HG03439 (cell line): ENCODE results near the gene TBPL1.

Experiments used
- ATAC-seq: cut with Tn5 transposase; IDR thresholded peaks from one replicate; pipeline ENCODE4 v1.9.1; 2021; ENCODE audit warnings: mild to moderate bottlenecking, moderate library complexity; ENCODE audit not compliant: unreplicated experiment

TBPL1 gene

DNA sequence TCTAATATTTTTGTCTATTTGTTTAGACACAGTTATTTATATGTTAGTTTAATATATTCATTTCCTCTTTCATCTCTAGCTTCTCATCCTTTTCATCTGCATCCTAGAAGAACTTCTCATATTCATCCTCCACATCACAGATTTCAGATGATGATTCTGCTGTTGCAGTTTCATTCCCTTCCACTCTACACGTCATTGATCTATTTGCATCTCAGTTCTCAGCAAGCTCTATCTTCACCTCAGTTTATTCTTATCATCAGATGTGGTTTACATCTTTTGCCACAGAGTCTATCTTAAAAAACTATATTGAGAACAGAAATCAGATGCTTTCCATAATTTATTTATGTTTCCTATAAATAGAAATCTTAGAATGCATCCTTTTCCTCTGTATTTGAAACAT, 86.1 kb downstream of the TBPL1 start:
- ATAC-seq: no peak
